GM15510 (cell line): ENCODE data around the gene FXYD2.

ENCODE experiments used
- POLR2A ChIP-seq: IDR thresholded peaks from 3 replicates; pipeline ENCODE4 v1.6.1; 2011; ENCODE audit warnings: borderline replicate concordance; ENCODE audit not compliant: insufficient read length; ENCODE audit errors: extremely low read depth

FXYD2 gene

GRCh38 chr11:117789241-117789640, 35.3 kb downstream of the FXYD2 start:
- TF ChIP-seq POLR2A: no peak

- TF ChIP-seq POLR2A: no peak
These were observed 38.2 kb downstream of the FXYD2 start for GRCh38 chr11:117786135-117786870.

- TF ChIP-seq POLR2A: no peak
These were observed 42.4 kb downstream of the FXYD2 start for GRCh38 chr11:117782101-117782500.

- no peak for TF ChIP-seq POLR2A
These were observed 42.9 kb downstream of the FXYD2 start for GRCh38 chr11:117781627-117782026.

- no peak for TF ChIP-seq POLR2A
These were observed 44.1 kb downstream of the FXYD2 start for GRCh38 chr11:117780456-117780855.

- no peak for TF ChIP-seq POLR2A
These were observed 50.0 kb downstream of the FXYD2 start for GRCh38 chr11:117774553-117774952.

GRCh38 chr11:117772360-117772759, 52.2 kb downstream of the FXYD2 start:
- TF ChIP-seq POLR2A: no peak

- TF ChIP-seq POLR2A: no peak
These were observed 52.7 kb downstream of the FXYD2 start for GRCh38 chr11:117771841-117772240.

- TF ChIP-seq POLR2A: no peak
These were observed 53.3 kb downstream of the FXYD2 start for GRCh38 chr11:117771197-117771596.

GRCh38 chr11:117770061-117770460, 54.5 kb downstream of the FXYD2 start:
- no peak for TF ChIP-seq POLR2A
